GM21576 (cell line): Measurements from ENCODE around the gene DOCK4.

Experiments used
- ATAC-seq: cut with Tn5 transposase; IDR thresholded peaks from one replicate; pipeline ENCODE4 v1.9.1; 2021; ENCODE audit warnings: mild to moderate bottlenecking, moderate library complexity; ENCODE audit not compliant: unreplicated experiment

The DOCK4 gene

DNA sequence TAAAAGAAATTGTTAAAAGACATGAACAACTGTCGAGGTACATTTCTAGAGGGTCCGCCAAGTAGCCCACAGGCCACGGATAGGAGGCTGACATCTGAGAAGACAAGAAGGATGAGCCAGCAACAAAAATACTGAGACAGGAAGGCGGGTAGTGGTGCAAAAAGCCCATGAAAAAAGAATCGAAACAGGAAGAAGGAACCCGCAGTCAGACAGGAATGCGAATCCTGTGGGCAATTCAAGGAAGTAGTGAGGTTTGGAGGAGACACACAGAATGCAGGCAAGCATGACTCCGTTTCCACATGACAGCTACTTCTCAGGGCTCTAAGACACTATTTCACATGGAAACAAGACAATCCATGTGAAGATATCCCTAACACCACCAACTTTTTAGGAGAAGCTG is 125.2 kb downstream of the DOCK4 start:
- peak; percentile 42 for ATAC-seq

GRCh38 chr7:112080441-112080840 is 125.8 kb downstream of the DOCK4 start:
- peak; percentile 83 for ATAC-seq

DNA sequence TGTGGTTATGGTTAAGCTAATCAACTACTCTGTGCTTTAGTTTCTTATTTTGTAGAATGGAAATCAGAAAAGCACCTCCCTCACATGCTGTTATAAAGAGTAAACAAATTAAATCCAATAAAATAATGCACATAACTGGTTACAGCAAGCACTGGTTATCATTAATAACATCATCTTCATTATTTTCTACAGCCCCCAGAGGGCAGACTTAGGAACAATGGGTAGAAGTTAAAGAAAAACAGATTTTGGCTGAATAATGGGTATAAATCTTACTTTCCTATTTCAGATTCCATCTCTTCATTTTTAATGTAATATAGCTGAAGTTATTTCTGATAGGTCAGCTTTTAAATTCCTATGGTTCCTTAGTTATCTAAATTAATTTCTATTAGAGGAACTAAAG is 126.5 kb downstream of the DOCK4 start:
- ATAC-seq = no peak

DNA sequence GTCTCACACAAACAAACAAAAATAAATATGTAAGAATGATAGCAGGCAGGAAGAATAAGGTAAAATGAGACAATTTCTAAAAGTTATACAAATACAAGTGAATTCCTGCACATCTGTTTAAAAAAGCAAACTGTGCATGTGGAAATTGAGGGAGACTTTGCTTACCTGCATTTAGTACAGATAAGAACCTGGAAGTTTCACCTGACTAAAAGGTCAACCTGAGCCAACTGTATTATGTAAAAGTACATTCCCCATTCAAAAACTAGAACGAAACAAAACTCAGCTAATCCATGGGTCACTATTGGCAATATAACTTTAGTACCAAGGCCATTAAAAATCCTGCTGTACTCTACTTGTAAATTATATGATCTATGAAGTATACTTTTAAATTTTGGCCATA is 127.1 kb downstream of the DOCK4 start:
- no peak for ATAC-seq

DNA sequence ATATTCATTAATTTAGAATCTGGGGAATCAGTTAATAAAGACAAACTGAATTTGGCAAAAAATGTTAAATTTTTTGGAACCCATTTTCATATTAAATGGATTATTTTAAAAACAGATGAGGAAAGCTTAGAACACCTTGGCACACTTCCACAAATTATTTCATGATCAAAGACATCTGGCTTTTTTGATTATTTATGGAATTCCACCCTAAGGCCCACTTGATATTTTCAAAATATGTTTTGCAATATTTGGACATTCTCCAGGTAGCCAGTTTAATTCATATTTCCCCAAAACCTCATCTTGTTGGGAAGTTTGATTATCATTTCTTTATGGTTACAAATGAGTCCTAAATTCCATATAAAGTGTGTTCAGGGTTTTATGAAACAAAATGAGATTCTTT is 129.9 kb downstream of the DOCK4 start:
- ATAC-seq = no peak

DNA sequence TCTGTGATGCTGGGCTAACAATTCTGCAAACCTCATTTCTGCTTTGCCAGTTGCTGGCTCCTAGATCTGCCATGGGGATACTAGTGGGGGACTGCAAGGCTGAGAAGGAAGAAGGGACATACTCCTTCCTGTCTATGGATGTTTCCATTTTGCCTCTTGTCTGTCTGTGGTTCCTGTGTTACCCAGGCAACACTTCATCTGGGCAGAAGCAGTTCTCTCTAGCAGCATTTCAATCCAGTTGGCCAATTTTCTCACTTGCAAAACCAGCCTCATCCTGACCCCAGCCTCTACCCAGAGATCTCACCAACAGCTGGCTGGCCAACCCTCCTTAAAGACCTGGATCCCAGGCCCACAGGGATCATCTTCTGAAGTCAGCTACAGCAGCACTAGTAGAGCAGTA is 131.7 kb downstream of the DOCK4 start:
- ATAC-seq = no peak

DNA sequence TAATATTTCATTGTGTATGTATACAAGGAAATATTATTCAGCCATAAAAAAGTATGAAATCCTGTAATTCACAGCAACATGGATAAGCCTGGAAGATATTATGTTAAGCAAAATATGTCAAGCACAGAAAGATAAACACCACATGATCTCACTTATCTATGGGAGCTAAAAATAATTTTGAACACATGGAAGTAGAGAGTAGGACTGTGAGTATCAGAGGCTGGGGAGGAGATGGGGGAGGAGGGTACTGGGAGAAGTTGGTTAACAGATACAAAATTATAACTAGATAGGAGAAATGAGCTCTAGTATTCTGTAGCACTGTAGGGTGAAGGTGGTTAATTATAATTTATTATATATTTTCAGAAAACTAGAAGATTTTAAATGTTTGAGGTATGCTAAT is 132.7 kb downstream of the DOCK4 start:
- ATAC-seq = no peak

DNA sequence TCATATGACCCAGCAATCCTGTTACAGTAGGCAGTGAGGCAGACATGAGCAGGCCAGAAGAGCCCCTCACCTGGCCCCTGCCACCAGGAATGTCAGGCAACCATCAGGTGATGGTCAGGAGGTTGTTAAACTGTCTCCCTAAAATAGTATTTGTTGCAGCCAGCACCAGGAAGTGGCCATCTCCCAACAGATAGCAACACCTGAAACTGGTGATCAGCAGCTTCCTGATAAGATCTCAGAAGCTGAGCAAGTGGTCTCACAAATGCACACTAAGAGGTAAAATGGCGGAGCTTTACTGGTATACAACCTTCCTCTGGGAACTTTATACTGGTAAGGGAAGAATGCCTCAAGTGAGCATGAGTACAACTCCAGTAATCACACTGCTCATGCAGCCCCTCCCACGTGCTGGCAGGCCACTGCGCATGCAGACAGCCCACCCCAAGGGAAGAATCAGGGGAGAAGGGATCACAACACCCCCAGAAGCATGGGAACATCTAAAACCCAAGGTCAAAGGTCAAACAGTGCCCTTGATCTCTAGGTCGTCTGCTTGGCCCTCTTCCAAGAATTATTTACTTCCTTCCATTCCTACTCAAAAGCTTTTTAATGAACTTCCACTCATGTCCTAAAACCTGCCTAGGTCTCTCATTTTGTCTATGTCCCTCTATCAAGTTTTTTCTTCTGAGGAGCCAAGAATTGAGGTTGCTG is 133.5 kb downstream of the DOCK4 start:
- no peak for ATAC-seq

DNA sequence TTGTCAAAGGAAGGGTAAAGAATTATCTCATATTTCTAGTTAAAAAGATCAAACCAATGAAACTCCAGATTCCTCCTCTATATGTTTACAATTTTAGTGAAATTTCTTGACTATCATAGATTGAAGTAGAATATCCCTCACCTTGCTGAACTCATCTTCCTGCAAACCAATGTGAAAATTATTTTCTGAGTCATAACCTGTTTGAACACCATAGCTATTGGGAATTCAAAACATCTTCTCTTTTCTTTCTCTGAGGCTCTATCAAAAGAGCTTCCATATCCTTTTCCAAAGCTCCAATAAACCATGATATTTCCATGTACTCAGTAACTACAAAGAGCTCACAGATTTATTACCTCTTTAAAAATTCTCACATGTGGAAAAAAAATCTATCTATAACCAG is 134.3 kb downstream of the DOCK4 start:
- no peak for ATAC-seq

GRCh38 chr7:112070674-112071256 is 135.4 kb downstream of the DOCK4 start:
- ATAC-seq = no peak

- no peak for ATAC-seq
These were observed 136.3 kb downstream of the DOCK4 start for GRCh38 chr7:112069879-112070321.

DNA sequence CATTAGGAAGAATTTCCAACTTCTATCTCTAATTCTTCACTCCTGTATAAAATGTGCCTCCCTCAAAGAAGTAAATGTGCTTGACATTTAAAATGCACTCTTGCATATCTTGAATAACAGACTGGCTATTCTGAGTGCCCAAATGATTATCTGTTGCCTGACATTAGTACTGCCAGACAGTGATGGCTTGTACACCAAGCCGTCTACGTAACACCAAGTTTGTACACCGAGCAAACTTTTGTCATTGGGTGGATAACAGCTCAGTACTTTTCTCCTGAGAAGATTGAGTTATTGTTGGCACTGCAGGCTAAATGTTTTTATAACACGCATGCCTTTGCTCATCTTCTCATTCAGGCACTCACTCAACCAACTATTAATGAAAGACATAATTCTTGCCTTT is 137.2 kb downstream of the DOCK4 start:
- no peak for ATAC-seq

- no peak for ATAC-seq
These were observed 138.3 kb downstream of the DOCK4 start for GRCh38 chr7:112067632-112068540.

- no peak for ATAC-seq
These were observed 139.0 kb downstream of the DOCK4 start for GRCh38 chr7:112067200-112067599.

GRCh38 chr7:112065758-112066157 is 140.4 kb downstream of the DOCK4 start:
- no peak for ATAC-seq

DNA sequence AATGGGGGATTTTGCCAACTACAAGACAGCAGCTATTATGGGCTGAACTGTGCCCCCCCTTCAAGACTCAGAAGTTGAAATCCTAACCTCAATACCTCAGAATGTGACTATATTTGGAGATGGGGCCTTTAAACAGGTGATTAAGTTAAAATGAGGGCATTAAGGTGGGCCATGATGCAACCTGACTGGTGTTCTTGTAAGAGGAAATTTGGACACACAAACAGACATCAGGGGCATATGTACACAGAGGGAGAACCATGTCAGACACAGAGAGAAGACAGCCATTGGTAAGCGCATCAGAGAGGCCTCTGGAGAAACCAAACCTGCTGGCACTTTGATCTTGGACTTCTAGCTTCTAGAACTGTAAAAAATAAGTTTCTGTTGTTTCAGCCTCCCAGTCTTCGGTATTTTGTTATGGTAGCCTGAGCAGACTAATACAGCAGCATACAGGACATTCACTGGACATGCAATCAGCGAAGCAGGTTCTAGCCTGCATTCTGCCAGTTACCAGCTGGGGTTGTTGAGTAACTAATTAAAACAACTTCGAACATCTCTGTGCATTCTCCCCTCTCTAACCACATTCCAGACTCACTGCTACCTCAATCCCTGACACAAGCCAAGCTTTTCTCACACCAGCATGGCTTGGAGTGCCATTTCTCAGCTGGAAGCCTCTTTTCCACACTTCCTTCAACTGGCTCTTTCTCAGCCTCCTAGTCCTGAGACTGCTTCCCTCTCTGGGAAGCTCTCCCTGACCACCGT is 141.4 kb downstream of the DOCK4 start:
- no peak for ATAC-seq

- ATAC-seq = no peak
These were observed 142.2 kb downstream of the DOCK4 start for GRCh38 chr7:112063974-112064373.

DNA sequence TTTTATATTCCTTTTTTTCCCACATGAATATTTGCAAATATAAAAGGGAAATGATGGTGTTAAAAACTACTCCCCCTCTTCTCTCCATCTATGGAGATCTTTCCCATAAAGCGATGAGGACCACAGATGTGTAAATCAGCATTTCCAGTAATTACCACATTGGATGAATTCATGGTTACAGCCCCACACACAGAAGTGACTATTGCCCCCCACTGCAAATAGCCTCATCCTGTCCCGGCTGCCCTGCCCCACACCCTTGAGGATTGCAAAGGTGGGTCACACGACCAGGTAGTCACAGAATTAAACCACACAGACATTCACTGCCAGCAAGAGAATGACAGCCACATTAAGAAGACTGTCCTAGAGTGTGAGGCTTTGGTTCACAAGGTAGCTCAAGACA is 145.1 kb downstream of the DOCK4 start:
- no peak for ATAC-seq

DNA sequence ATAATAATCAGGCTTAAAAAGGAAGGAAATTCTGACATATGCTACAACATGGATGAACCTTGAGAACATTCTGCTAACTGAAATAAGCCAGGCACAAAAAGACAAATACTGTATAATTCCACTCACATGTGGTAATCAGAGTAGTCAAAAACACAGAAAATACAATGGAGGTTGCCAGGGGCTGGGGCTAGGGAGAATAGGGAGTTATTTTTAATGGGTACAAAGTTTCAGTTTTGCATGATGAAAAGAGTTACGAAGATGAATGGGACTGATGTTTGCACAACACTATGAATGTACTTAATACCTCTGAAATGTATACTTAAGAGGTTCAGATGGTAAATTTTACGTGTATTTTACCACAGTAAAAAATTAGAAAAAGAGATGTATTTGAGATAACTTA is 145.6 kb downstream of the DOCK4 start:
- ATAC-seq = no peak

DNA sequence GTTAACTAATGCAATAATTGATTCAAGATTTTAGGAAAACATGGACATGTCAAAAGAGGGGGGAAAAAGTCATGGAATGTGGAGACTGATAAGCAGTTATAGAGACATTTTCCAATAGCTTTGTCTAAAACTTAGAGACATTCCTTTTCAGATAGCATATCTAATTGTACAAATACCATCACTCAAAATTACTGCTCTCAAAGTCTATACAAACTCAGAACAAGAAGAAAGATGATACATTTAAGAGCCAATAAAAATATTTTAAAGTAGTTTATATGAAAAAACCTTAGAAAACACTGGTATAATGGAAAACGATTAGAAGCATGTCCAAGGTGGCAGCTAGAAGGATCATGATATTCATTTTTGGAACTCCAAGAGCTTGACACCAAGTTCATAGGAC is 146.5 kb downstream of the DOCK4 start:
- no peak for ATAC-seq

GRCh38 chr7:112058686-112059085 is 147.5 kb downstream of the DOCK4 start:
- no peak for ATAC-seq
